WTC11 (cell line): ENCODE measurements around the gene URM1.

ENCODE experiments used
- CREM ChIP-seq: sonication (generic); formaldehyde crosslinking; IDR thresholded peaks from 2 replicates; pipeline ENCODE4 v1.8.1; 2022; ENCODE audit warnings: mild to moderate bottlenecking, missing genetic modification reagents, moderate library complexity
- E2F4 ChIP-seq: sonication (generic); formaldehyde crosslinking; IDR thresholded peaks from 2 replicates; pipeline ENCODE4 v1.8.1; 2022; ENCODE audit warnings: low read depth, mild to moderate bottlenecking, moderate library complexity, missing genetic modification reagents, borderline replicate concordance
- E2F5 ChIP-seq: sonication (generic); formaldehyde crosslinking; IDR thresholded peaks from 2 replicates; pipeline ENCODE4 v1.8.1; 2022; ENCODE audit warnings: mild to moderate bottlenecking, moderate library complexity, missing genetic modification reagents
- ESRRA ChIP-seq: sonication (generic); formaldehyde crosslinking; IDR thresholded peaks from 2 replicates; pipeline ENCODE4 v1.8.1; 2022; ENCODE audit warnings: mild to moderate bottlenecking, missing genetic modification reagents, borderline replicate concordance
- JUN ChIP-seq: sonication (generic); formaldehyde crosslinking; IDR thresholded peaks from 2 replicates; pipeline ENCODE4 v1.8.0; 2023; ENCODE audit warnings: mild to moderate bottlenecking, missing genetic modification reagents
- MAX ChIP-seq: sonication (generic); formaldehyde crosslinking; IDR thresholded peaks from 2 replicates; pipeline ENCODE4 v1.8.0; 2022; ENCODE audit warnings: mild to moderate bottlenecking, missing genetic modification reagents
- TF ChIP-seq, protein P1 (sequence below): fragments of 200-600 bp; IDR thresholded peaks from 2 replicates; pipeline ENCODE4 v1.8.0; 2022; ENCODE audit warnings: antibody characterized with exemption
- TF ChIP-seq, protein P2 (sequence below): sonication (generic); formaldehyde crosslinking; IDR thresholded peaks from 2 replicates; pipeline ENCODE4 v1.8.0; 2022; ENCODE audit warnings: mild to moderate bottlenecking, missing genetic modification reagents
- TF ChIP-seq, protein P3 (sequence below): sonication (generic); formaldehyde crosslinking; IDR thresholded peaks from 2 replicates; pipeline ENCODE4 v1.8.0; 2023; ENCODE audit warnings: missing genetic modification reagents

DNA sequence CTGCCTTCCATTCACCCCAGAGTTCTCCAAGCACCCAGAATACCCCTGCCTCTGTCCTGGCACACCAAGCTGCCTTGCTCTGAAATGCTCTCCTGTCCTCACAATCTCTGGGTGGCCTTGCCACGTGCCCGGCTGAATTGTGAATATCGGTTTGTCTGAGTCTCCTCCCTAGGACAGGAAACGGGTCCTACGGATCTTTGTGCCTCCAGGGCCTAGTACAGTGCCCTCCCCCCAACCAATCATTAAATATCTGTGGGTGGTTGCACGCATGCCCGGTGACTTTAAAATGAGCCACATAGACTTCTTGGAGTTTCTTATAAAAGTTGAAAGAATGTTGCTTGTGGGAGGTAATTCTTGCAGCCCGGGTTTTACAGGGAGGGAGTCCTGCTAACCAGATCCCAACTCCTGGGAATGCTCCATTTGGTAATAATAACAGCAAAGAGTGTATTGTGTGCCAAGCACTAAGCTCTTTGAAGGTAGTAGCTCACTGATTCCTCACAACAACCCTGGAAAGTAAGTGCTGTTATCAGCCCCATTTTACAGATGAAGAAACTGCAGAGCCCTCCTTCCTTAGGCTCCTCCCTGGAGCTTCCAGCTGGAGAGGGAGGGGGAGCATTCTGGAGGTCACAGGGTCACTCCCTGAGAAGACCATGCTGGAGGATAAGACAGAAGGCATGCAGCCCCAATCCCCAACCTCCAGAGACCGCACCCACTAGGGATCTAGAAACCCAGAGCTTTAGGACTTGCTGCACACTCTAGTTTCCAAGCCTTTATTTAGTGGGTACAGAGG is 23.4 kb downstream of the URM1 start:
- TF ChIP-seq, protein P1, sequence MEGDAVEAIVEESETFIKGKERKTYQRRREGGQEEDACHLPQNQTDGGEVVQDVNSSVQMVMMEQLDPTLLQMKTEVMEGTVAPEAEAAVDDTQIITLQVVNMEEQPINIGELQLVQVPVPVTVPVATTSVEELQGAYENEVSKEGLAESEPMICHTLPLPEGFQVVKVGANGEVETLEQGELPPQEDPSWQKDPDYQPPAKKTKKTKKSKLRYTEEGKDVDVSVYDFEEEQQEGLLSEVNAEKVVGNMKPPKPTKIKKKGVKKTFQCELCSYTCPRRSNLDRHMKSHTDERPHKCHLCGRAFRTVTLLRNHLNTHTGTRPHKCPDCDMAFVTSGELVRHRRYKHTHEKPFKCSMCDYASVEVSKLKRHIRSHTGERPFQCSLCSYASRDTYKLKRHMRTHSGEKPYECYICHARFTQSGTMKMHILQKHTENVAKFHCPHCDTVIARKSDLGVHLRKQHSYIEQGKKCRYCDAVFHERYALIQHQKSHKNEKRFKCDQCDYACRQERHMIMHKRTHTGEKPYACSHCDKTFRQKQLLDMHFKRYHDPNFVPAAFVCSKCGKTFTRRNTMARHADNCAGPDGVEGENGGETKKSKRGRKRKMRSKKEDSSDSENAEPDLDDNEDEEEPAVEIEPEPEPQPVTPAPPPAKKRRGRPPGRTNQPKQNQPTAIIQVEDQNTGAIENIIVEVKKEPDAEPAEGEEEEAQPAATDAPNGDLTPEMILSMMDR = no peak
- TF ChIP-seq ESRRA (CRISPR knock-in tag) (no peak), MAX (CRISPR knock-in tag) (no peak), CREM (CRISPR knock-in tag) (no peak), E2F5 (CRISPR knock-in tag) (no peak), JUN (no peak), E2F4 (CRISPR knock-in tag) (no peak)
- TF ChIP-seq, protein P2, sequence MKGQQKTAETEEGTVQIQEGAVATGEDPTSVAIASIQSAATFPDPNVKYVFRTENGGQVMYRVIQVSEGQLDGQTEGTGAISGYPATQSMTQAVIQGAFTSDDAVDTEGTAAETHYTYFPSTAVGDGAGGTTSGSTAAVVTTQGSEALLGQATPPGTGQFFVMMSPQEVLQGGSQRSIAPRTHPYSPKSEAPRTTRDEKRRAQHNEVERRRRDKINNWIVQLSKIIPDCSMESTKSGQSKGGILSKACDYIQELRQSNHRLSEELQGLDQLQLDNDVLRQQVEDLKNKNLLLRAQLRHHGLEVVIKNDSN (CRISPR knock-in tag) = no peak
- TF ChIP-seq, protein P3, sequence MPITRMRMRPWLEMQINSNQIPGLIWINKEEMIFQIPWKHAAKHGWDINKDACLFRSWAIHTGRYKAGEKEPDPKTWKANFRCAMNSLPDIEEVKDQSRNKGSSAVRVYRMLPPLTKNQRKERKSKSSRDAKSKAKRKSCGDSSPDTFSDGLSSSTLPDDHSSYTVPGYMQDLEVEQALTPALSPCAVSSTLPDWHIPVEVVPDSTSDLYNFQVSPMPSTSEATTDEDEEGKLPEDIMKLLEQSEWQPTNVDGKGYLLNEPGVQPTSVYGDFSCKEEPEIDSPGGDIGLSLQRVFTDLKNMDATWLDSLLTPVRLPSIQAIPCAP (CRISPR knock-in tag) = no peak
